Right lobe of liver (tissue), 6 donors: Measurements from ENCODE around the gene SNED1. TPM values are rescaled to one million over a fixed set of nuclear protein-coding genes. Genes with fewer than 3 reads are reported as not detected.
A peak's percentile ranks its signal among the peaks of the same experiment; 100 is the strongest.

Experiments
- ATAC-seq, 4 donors: fragments of 200-7000 bp; cut with Tn5 transposase; one replicate each; pipeline ENCODE4 v1.9.1; 2020; ENCODE audit warnings: mild to moderate bottlenecking in 4 of 4, moderate library complexity in 4 of 4
- DNase-seq, 3 donors: peaks; one replicate each; pipeline ENCODE4 v3.0.0-alpha.2; 2020
- H3K27ac ChIP-seq, 3 donors: fragments of 200-600 bp; one replicate each; pipeline ENCODE4 v1.8.0; 2022
- H3K27me3 ChIP-seq, 2 donors: fragments of 200-600 bp; one replicate each; pipeline ENCODE4 v1.8.0; 2022
- H3K36me3 ChIP-seq, 4 donors: fragments of 200-600 bp; sonication (generic) in 1 of 4; one replicate each; pipeline versions ENCODE4 v1.5.1 to v1.8.0; 2017 to 2022; ENCODE audit warnings: control low read depth in 1 of 4
- H3K4me1 ChIP-seq, 4 donors: fragments of 200-600 bp; sonication (generic) in 1 of 4; one replicate each; pipeline versions ENCODE4 v1.5.1 to v1.8.0; 2017 to 2022; ENCODE audit warnings: control low read depth in 1 of 4
- H3K4me3 ChIP-seq, 3 donors: fragments of 200-600 bp; one replicate each; pipeline ENCODE4 v1.8.0; 2022
- H3K9me3 ChIP-seq, 4 donors: fragments of 200-600 bp; sonication (generic) in 1 of 4; one replicate each; pipeline versions ENCODE4 v1.5.1 to v1.8.0; 2017 to 2022; ENCODE audit warnings: control low read depth in 1 of 4
- POLR2A ChIP-seq: fragments of 450-650 bp; IDR thresholded peaks from one replicate; pipeline ENCODE4 v1.6.1; 2017; ENCODE audit warnings: antibody characterized with exemption, mild to moderate bottlenecking
- WGBS: methylation state at CpG from one replicate; pipeline ENCODE4 v1.1.6; 2018; ENCODE audit warnings: low coverage, low lambda C conversion rate; ENCODE audit not compliant: insufficient coverage; ENCODE audit errors: missing lambda C conversion rate; 5-methylcytosine and 5-hydroxymethylcytosine counted together
- intact Hi-C, 2 donors: fragments of 100-400 bp; cut with DNase I; formaldehyde crosslinking; loops; one replicate each; pipeline versions ENCODE4 v1.11.2 to v1.14.1; 2022
- total RNA-seq, 6 experiments: library from RNA; depleted of rRNA in 2 of 6; stranded (reverse); fragments of >200 nt in 2 of 6; fragmentation: NEBNext Ultra II Directional in 3 of 6; extraction: Animal tissue kit (Norgen Biotek cat#: 25700) in 3 of 6; gene quantifications; one replicate each; pipeline versions ENCODE4 v1.1.0 to v1.2.4, GENCODE V29; 2016 to 2023
- TF ChIP-seq, protein P1 (sequence below), 4 donors: fragments of 200-600 bp in 3 of 4; fragments of 450-650 bp in 1 of 4; IDR thresholded peaks; one replicate each; pipeline versions ENCODE4 v1.5.1 to v1.8.0; 2016 to 2022; ENCODE audit warnings: antibody characterized with exemption in 4 of 4, mild to moderate bottlenecking in 2 of 4
- donor health status: DM: no; HTN: yes; CAD: no.
- donor health status: DM: no; HTN: no; CAD: no.
- donor health status: DM: no; HTN: no; CAD: no.
- donor health status: DM: no; HTN: yes; CAD: no.
- donor health status: DM: no; HTN: yes; CAD: no.

SNED1 gene
- total RNA-seq, 6 experiments from 2014 or later, result 7.4 to 27.8 (median 13.2) TPM

DNA sequence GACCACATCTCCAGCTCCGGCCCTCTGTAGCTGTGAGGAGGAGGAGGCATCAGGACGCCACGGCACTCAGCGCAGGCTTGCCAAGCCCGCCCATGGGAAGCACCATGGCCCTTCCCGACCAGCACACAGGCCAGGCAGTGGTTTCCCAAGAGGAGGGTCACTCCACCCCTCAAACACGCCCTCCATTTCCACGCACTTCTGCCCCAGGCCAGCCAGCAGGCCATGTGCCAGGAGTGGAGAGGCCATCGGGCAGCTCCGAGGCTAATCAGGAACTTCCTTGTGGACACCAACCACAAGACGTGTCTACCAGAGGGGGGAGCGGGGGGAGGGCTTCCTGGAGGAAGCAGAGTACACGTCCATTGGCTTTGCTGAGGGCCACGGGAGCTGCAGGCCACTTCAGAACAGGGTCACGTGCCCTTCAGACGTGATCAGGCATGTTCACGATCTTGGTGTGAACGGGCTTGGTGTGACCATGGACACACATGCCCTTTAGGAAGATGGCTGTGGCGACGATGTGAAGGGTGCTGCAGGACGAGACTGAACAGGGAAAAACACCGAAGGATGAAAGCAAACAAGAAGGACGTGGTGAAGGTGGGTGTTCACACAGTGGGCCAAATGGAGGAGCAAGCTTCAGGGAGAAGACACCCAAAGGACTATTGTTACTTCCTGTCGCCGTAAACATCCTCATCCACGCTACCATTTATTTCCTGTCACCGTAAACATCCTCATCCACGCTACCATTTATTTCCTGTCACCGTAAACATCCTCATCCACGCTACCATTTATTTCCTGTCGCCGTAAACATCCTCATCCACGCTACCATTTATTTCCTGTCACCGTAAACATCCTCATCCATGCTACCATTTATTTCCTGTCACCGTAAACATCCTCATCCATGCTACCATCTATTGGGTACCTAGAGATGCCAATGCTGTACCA, 110.1 kb downstream of the SNED1 start:
- H3K4me3 ChIP-seq, result no peak overlapping the region
- 56% methylated on average over 13 of the region's 35 CpGs for WGBS
- H3K27ac ChIP-seq, result no peak overlapping the region
- H3K9me3 ChIP-seq, result no peaks in the 10 kb centered on the region
- intact Hi-C loops, result no loop called here
- peaks cover 0 to under 1% (median 0%) of the 10 kb centered on the region in 4 donors for H3K4me1 ChIP-seq
- H3K36me3 ChIP-seq, result no peaks in the 10 kb centered on the region
- H3K27me3 ChIP-seq, result no peaks in the 10 kb centered on the region
- TF ChIP-seq, protein P1, sequence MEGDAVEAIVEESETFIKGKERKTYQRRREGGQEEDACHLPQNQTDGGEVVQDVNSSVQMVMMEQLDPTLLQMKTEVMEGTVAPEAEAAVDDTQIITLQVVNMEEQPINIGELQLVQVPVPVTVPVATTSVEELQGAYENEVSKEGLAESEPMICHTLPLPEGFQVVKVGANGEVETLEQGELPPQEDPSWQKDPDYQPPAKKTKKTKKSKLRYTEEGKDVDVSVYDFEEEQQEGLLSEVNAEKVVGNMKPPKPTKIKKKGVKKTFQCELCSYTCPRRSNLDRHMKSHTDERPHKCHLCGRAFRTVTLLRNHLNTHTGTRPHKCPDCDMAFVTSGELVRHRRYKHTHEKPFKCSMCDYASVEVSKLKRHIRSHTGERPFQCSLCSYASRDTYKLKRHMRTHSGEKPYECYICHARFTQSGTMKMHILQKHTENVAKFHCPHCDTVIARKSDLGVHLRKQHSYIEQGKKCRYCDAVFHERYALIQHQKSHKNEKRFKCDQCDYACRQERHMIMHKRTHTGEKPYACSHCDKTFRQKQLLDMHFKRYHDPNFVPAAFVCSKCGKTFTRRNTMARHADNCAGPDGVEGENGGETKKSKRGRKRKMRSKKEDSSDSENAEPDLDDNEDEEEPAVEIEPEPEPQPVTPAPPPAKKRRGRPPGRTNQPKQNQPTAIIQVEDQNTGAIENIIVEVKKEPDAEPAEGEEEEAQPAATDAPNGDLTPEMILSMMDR (IDR thresholded peaks at IDR 0.05), result no peak
- no peak for TF ChIP-seq POLR2A
- DNase-seq, result peak in 1 of 3 donors; percentile 59
- ATAC-seq, result peak; percentile 50 to 58 (median 54)

DNA sequence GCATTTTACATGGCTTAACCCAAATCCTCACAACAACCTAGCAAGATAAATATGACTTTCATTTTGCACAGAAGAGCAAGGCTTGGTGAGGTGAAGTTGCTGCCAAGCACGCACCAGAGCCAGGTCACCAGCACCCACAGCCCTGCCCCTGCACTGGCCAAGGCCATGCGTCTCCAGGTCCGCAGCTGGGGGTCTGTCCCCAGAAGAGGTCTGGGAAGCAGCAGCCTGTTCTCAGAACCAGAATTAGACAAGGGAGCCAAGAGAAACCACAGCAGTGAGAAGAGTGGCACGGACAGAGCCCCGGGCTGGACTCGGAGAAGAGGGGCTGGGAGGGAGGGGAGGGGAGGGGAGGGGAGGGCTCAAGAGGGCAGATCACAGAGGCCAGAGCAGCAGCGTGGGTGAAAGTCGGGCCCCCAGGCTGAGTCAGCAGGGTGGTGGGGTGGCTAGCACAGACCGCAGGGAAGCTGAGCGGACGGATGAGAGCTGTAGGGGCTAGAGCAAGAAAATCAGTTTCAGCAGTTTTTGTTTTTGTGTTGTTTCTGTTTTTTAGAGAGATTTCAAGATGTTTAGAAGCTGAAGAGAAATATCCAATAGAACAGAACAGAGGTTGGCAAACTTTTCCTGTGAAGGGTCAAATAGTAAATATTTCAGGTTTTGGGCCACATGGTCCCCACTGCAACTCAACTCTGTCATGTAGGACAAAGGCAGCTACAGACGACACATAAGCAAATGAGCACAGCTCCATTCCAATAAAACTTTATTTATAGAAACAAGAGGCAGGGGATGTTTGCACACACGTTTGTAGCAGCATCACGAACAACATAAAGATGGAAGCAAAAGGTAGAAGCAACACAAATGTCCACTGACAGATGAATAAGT, 111.0 kb downstream of the SNED1 start:
- Histone ChIP-seq H3K4me3 (no peak overlapping the region), H3K4me1 (no peaks in the 10 kb centered on the region), H3K27ac (peak overlapping the region in 1 of 3 donors; percentile 8), H3K27me3 (no peaks in the 10 kb centered on the region), H3K9me3 (no peaks in the 10 kb centered on the region), H3K36me3 (no peaks in the 10 kb centered on the region)
- DNase-seq (peak in 2 of 3 donors; percentile 28 to 49), ATAC-seq (peak in 2 of 4 donors; percentile 29 to 42)
- TF ChIP-seq, protein P1 (IDR thresholded peaks at IDR 0.05), result no peak
- no peak for TF ChIP-seq POLR2A
- WGBS, result 65% methylated on average over 11 of the region's 14 CpGs
- intact Hi-C loops, result no loop called here

DNA sequence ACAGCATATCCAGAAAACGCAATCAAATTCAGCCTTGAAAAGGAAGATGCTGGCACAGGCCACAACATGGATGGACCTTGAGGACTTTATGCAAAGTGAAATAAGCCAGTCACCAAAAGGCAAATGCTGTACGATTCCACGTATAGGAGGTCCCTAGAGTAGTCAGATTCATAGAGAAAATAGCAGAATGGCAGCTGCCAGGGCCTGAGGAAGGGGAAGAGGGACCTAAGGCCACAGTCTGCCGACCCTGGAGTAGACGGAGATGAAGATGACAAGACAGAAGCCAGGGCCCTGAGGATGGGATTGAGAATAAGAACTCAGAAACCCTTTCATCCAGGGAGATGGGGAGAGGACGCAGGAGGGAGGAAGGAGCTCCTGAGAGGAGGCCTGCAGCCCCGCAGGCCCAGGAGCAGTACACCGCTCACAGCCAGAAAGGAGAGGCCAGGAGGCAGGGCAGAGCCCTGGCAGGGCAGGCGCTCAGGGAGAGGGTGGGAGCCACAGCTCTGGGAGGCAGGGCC, 111.7 kb downstream of the SNED1 start:
- H3K27me3 ChIP-seq, result no peaks in the 10 kb centered on the region
- H3K27ac ChIP-seq, result no peak overlapping the region
- H3K9me3 ChIP-seq, result no peaks in the 10 kb centered on the region
- no peaks in the 10 kb centered on the region for H3K4me1 ChIP-seq
- 82% methylated on average over 7 of the region's 9 CpGs for WGBS
- H3K4me3 ChIP-seq, result no peak overlapping the region
- peak in 2 of 3 donors; percentile 33 to 44 for DNase-seq
- no peak for TF ChIP-seq POLR2A
- TF ChIP-seq, protein P1 (IDR thresholded peaks at IDR 0.05), result no peak
- intact Hi-C loops, result no loop called here
- no peak for ATAC-seq
- no peaks in the 10 kb centered on the region for H3K36me3 ChIP-seq

DNA sequence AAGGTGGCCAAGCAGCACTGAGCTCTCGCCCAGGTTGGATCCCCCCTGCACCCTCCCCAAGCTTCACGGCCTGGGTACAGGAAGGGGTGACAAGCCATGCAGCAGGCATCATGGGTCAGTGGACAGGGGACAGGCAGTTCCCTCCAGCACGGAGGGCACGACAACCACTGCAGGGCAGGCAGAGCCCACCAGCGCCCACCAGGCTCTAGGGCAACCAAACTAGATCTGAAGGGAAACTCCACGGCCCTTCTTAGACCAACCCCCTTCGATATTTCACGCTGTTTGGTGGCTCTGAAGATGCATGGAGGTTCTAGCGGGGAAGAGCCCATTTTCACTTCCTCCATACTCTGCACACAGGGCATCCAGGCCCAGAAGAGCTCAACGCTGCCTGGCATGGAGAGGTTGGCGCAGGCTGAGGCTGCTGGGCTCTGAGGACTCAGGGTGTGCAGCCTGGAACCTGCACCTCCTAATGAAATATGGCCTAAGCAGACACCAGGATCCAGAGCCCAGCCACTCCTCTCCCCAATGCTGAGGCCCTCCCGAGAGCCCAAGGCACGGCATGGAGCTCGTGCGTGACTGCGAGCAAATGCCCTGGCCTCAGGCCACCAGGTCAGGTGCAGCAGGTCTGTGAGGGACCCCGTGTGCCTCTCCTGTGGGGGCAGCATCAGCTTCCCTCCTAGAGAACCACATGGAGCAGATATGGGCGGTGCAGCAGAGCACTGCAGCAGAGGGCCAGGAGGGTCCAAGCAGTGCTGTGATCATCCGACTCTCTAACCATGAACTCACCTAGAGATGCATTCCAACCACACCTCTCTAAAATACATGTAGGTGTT, 112.4 kb downstream of the SNED1 start:
- Histone ChIP-seq H3K36me3 (no peaks in the 10 kb centered on the region), H3K4me3 (no peak overlapping the region), H3K4me1 (no peaks in the 10 kb centered on the region), H3K9me3 (no peaks in the 10 kb centered on the region), H3K27me3 (no peaks in the 10 kb centered on the region), H3K27ac (no peak overlapping the region)
- TF ChIP-seq, protein P1 (IDR thresholded peaks at IDR 0.05), result no peak
- TF ChIP-seq POLR2A, result no peak
- intact Hi-C loops, result no loop called here
- DNase-seq (no peak), ATAC-seq (no peak)
- 80% methylated on average over 1 of the region's 19 CpGs for WGBS
